ENCODE measurements around the gene CHD9. TPM values are rescaled to one million over a fixed set of nuclear protein-coding genes. Genes with fewer than 3 reads are reported as not detected.

The CHD9 gene
- total and polyA plus RNA-seq, 9 of the 15 experiments (the other 6 are each of a cell fraction or from before 2014, with no cell fraction given): 29.0 to 69.3 (median 40.6) TPM

GRCh38 chr16:53150769-53151168 is 96.0 kb downstream of the CHD9 start:
- Histone ChIP-seq H3K36me3 (ENCODE audit: control insufficient read depth, insufficient read depth, low read length) (peaks cover 5% of the 10 kb centered on the region; the same call in 2 of the 3 replicates), H3K4me2 (ENCODE audit: insufficient read depth, low read length) (no peak overlapping the region), H3K4me1 (replicated peaks in 1 of 2; ENCODE audit: control insufficient read depth in 2 of 2, insufficient read depth in 2 of 2, low read length in 2 of 2) (no peaks in the 10 kb centered on the region), H3K79me2 (ENCODE audit: control insufficient read depth, insufficient read depth, low read length) (peaks cover 87% of the 10 kb centered on the region), H2AFZ (ENCODE audit: low read depth, low read length) (no peak overlapping the region), H3K9ac (ENCODE audit: insufficient read depth in 1 of 2, low read depth in 2 of 2, low read length in 2 of 2) (no peak overlapping the region), H3K9me3 (replicated peaks; ENCODE audit: control insufficient read depth, insufficient read depth, low read depth, low read length) (no peaks in the 10 kb centered on the region; the same call in 1 of the 2 replicates), H3K27me3 (ENCODE audit: control insufficient read depth in 2 of 2, insufficient read depth in 2 of 2, low read length in 2 of 2) (no peaks in the 10 kb centered on the region), H4K20me1 (replicated peaks; ENCODE audit: control insufficient read depth, insufficient read depth, low read length) (no peaks in the 10 kb centered on the region), H3K27ac (ENCODE audit: extremely low read depth, low read depth, low read length) (no peak overlapping the region), H3K9me1 (ENCODE audit: control insufficient read depth, insufficient read depth, low read length) (no peaks in the 10 kb centered on the region), H3K4me3 (no peak overlapping the region)
- 98% methylated on average over 3 of the region's 3 CpGs for WGBS (ENCODE audit: insufficient coverage, low coverage, missing lambda C conversion rate)
- ATAC-seq: no peak
- POLR2A ChIA-PET: no interaction called here
- intact Hi-C loops (cut with micrococcal nuclease): no loop called here
- no peak for DNase-seq (ENCODE audit: extremely low read depth in 1 of 4, low spot score in 3 of 4)
- in situ Hi-C loops (cut with MboI): no loop called here
- TF ChIP-seq TCFL5 (CRISPR knock-in tag; conservative IDR thresholded peaks at IDR 0.05) (no peak), TRIM28 (IDR thresholded peaks at IDR 0.05) (0 out of 2 replicates have a peak, but pooled peaks have one; percentile 51), ZNF280A (IDR thresholded peaks at IDR 0.05; ENCODE audit: low read depth, partially characterized antibody) (peak; percentile 72), EZH2 (IDR thresholded peaks at IDR 0.05; ENCODE audit: borderline replicate concordance, low read depth, low read length) (no peak), PTRF (tag; IDR thresholded peaks at IDR 0.05) (no peak), YY1 (IDR thresholded peaks at IDR 0.05; ENCODE audit: borderline replicate concordance in 1 of 3, control insufficient read depth in 1 of 3, extremely low read depth in 1 of 3, insufficient read depth in 3 of 3, insufficient read length in 1 of 3, insufficient replicate concordance in 2 of 3, low read depth in 1 of 3, low read length in 2 of 3) (no peak), CC2D1A (IDR thresholded peaks at IDR 0.05) (0 out of 2 replicates have a peak, but pooled peaks have one; percentile 23), STAG1 (CRISPR knock-in tag; IDR thresholded peaks at IDR 0.05; ENCODE audit: borderline replicate concordance) (no peak), CAMTA2 (CRISPR knock-in tag; conservative IDR thresholded peaks at IDR 0.05) (no peak), NELFE (IDR thresholded peaks at IDR 0.05; ENCODE audit: insufficient read depth, insufficient read length) (no peak), ZNF263 (CRISPR knock-in tag; IDR thresholded peaks at IDR 0.05; ENCODE audit: borderline replicate concordance) (no peak)
- TF ChIP-seq, protein P1, sequence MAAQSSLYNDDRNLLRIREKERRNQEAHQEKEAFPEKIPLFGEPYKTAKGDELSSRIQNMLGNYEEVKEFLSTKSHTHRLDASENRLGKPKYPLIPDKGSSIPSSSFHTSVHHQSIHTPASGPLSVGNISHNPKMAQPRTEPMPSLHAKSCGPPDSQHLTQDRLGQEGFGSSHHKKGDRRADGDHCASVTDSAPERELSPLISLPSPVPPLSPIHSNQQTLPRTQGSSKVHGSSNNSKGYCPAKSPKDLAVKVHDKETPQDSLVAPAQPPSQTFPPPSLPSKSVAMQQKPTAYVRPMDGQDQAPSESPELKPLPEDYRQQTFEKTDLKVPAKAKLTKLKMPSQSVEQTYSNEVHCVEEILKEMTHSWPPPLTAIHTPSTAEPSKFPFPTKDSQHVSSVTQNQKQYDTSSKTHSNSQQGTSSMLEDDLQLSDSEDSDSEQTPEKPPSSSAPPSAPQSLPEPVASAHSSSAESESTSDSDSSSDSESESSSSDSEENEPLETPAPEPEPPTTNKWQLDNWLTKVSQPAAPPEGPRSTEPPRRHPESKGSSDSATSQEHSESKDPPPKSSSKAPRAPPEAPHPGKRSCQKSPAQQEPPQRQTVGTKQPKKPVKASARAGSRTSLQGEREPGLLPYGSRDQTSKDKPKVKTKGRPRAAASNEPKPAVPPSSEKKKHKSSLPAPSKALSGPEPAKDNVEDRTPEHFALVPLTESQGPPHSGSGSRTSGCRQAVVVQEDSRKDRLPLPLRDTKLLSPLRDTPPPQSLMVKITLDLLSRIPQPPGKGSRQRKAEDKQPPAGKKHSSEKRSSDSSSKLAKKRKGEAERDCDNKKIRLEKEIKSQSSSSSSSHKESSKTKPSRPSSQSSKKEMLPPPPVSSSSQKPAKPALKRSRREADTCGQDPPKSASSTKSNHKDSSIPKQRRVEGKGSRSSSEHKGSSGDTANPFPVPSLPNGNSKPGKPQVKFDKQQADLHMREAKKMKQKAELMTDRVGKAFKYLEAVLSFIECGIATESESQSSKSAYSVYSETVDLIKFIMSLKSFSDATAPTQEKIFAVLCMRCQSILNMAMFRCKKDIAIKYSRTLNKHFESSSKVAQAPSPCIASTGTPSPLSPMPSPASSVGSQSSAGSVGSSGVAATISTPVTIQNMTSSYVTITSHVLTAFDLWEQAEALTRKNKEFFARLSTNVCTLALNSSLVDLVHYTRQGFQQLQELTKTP (IDR thresholded peaks at IDR 0.05; ENCODE audit: low read depth in 1 of 2, partially characterized antibody in 2 of 2): no peak
- TF ChIP-seq, protein P2, sequence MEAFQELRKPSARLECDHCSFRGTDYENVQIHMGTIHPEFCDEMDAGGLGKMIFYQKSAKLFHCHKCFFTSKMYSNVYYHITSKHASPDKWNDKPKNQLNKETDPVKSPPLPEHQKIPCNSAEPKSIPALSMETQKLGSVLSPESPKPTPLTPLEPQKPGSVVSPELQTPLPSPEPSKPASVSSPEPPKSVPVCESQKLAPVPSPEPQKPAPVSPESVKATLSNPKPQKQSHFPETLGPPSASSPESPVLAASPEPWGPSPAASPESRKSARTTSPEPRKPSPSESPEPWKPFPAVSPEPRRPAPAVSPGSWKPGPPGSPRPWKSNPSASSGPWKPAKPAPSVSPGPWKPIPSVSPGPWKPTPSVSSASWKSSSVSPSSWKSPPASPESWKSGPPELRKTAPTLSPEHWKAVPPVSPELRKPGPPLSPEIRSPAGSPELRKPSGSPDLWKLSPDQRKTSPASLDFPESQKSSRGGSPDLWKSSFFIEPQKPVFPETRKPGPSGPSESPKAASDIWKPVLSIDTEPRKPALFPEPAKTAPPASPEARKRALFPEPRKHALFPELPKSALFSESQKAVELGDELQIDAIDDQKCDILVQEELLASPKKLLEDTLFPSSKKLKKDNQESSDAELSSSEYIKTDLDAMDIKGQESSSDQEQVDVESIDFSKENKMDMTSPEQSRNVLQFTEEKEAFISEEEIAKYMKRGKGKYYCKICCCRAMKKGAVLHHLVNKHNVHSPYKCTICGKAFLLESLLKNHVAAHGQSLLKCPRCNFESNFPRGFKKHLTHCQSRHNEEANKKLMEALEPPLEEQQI (IDR thresholded peaks at IDR 0.05): peak; percentile 51; the same call in 1 of the 2 replicates
- CTCF ChIA-PET (ENCODE audit: low intra/inter-chr PET ratio): no interaction called here
- BruUV-seq (replicated peaks): no TSS peak
- no peak for FAIRE-seq
